GM12878 (cell line): ENCODE results near the gene CXXC4. TPM values are rescaled to one million over a fixed set of nuclear protein-coding genes. Genes with fewer than 3 reads are reported as not detected.

Source experiments
- ATAC-seq: fragments of 200-7000 bp; cut with Tn5 transposase; 3 replicates; pipeline ENCODE4 v1.9.1; 2020; ENCODE audit warnings: mild to moderate bottlenecking, moderate library complexity
- BruUV-seq: library from RNA; stranded (reverse); fragments of 400-500 nt; replicated peaks from 2 replicates; lab custom pipeline; 2021; lab: Mats Ljungman, UMichigan
- CTCF ChIA-PET: fragments of 300-600 bp; sonication (Branson Sonifier 250); formaldehyde crosslinking; extraction: SDS; loops from one replicate; lab custom pipeline; 2021; ENCODE audit warnings: inconsistent platforms; lab: Yijun Ruan, JAX
- POLR2A ChIA-PET: fragments of 350-600 bp; formaldehyde crosslinking; extraction: SDS; loops from one replicate; lab custom pipeline; 2021; ENCODE audit warnings: inconsistent platforms; lab: Charles Lee
- RAD21 ChIA-PET: fragments of 300-600 bp; sonication (Branson Sonifier 250); formaldehyde crosslinking; loops from one replicate; lab custom pipeline; 2023; ENCODE audit warnings: antibody characterized with exemption; ENCODE audit not compliant: unreplicated experiment; lab: Charles Lee
- SMC1A ChIA-PET: fragments of 300-600 bp; sonication (Branson Sonifier 250); formaldehyde crosslinking; loops from one replicate; lab custom pipeline; 2023; ENCODE audit not compliant: unreplicated experiment, uncharacterized antibody; lab: Charles Lee
- DNase-seq: peaks from one replicate; pipeline ENCODE4 v3.0.0-alpha.2; 2011; ENCODE audit warnings: low read depth, low spot score
- FAIRE-seq: peaks from 3 replicates; lab custom pipeline; 2011; peaks lifted over from hg19 to GRCh38; lab: Jason Lieb, UNC
- H2AFZ ChIP-seq: 2 replicates; pipeline ENCODE4 v1.6.0; 2011; ENCODE audit warnings: low read depth, low read length, control low read depth; ENCODE audit not compliant: control insufficient read depth
- H3K27ac ChIP-seq: 2 replicates; pipeline ENCODE4 v1.5.1; 2011; ENCODE audit warnings: control low read depth; ENCODE audit not compliant: control insufficient read depth, insufficient read depth
- H3K27me3 ChIP-seq, 2 experiments: replicated peaks in 1 of 2; 2 replicates each; pipeline versions ENCODE4 v1.6.0 to v1.6.1; 2011; ENCODE audit warnings: low read length in 1 of 2; ENCODE audit not compliant: control insufficient read depth in 2 of 2, insufficient read depth in 2 of 2
- H3K36me3 ChIP-seq, 2 experiments: 2 replicates each; pipeline ENCODE4 v1.5.1; 2011; ENCODE audit warnings: low read length in 1 of 2; ENCODE audit not compliant: control insufficient read depth in 2 of 2, insufficient read depth in 2 of 2
- H3K4me1 ChIP-seq: 2 replicates; pipeline ENCODE4 v1.6.1; 2011; ENCODE audit warnings: mild to moderate bottlenecking, low read length, moderate library complexity, mixed read lengths; ENCODE audit not compliant: control insufficient read depth, insufficient read depth
- H3K4me2 ChIP-seq: 2 replicates; pipeline ENCODE4 v1.6.0; 2011; ENCODE audit warnings: control low read depth; ENCODE audit not compliant: control insufficient read depth, insufficient read depth
- H3K4me3 ChIP-seq: fragments of 200-600 bp; sonication (generic); 2 replicates; pipeline ENCODE4 v1.5.1; 2016
- H3K79me2 ChIP-seq: 2 replicates; pipeline ENCODE4 v1.6.0; 2011; ENCODE audit warnings: low read length; ENCODE audit not compliant: control insufficient read depth, insufficient read depth
- H3K9ac ChIP-seq: 2 replicates; pipeline ENCODE4 v1.8.0; 2011; ENCODE audit warnings: low read length, control low read depth, mixed read lengths; ENCODE audit not compliant: control insufficient read depth, insufficient read depth
- H3K9me3 ChIP-seq: replicated peaks from 3 replicates; pipeline ENCODE4 v1.5.1; 2011; ENCODE audit warnings: mild to moderate bottlenecking, low read length; ENCODE audit not compliant: control insufficient read depth, insufficient read depth
- H4K20me1 ChIP-seq: 2 replicates; pipeline ENCODE4 v1.6.0; 2011; ENCODE audit not compliant: control insufficient read depth, insufficient read depth
- ATF7 ChIP-seq: fragments of 450-650 bp; IDR thresholded peaks from 2 replicates; pipeline ENCODE4 v1.6.1; 2016; ENCODE audit warnings: low read depth, mild to moderate bottlenecking
- BCL3 ChIP-seq: IDR thresholded peaks from 2 replicates; pipeline ENCODE4 v1.6.1; 2011; ENCODE audit warnings: borderline replicate concordance, low read depth, mild to moderate bottlenecking, moderate library complexity, low read length; ENCODE audit not compliant: insufficient read depth, poor library complexity, severe bottlenecking
- FOS ChIP-seq: IDR thresholded peaks from 3 replicates; pipeline ENCODE4 v1.6.1; 2011; ENCODE audit warnings: borderline replicate concordance; ENCODE audit not compliant: insufficient read length; ENCODE audit errors: extremely low read depth
- GATAD2B ChIP-seq: fragments of 450-650 bp; conservative IDR thresholded peaks from 2 replicates; pipeline ENCODE4 v1.6.1; 2017; ENCODE audit warnings: low read depth, mild to moderate bottlenecking, moderate library complexity
- HDAC2 ChIP-seq: fragments of 200-600 bp; sonication (generic); IDR thresholded peaks from 2 replicates; pipeline ENCODE4 v1.6.1; 2017
- IRF5 ChIP-seq: fragments of 450-650 bp; IDR thresholded peaks from 2 replicates; pipeline ENCODE4 v1.6.1; 2017; ENCODE audit warnings: borderline replicate concordance
- MXI1 ChIP-seq: fragments of 150-350 bp; IDR thresholded peaks from 2 replicates; pipeline ENCODE4 v1.6.1; 2011; ENCODE audit warnings: low read depth, mild to moderate bottlenecking, inconsistent platforms, low read length, improper control_type of control experiment
- NFYA ChIP-seq: IDR thresholded peaks from 2 replicates; pipeline ENCODE4 v1.6.1; 2011; ENCODE audit warnings: low read depth, mild to moderate bottlenecking, low read length, improper control_type of control experiment, borderline replicate concordance
- PAX5 ChIP-seq: IDR thresholded peaks from 2 replicates; pipeline ENCODE4 v1.6.1; 2011; ENCODE audit warnings: low read depth, low read length, borderline replicate concordance
- PAX8 ChIP-seq: fragments of 450-650 bp; IDR thresholded peaks from 2 replicates; pipeline ENCODE4 v1.6.1; 2017; ENCODE audit warnings: mild to moderate bottlenecking, moderate library complexity
- PKNOX1 ChIP-seq: fragments of 450-650 bp; IDR thresholded peaks from 2 replicates; pipeline ENCODE4 v1.6.1; 2016; ENCODE audit warnings: mild to moderate bottlenecking
- POLR2A ChIP-seq: IDR thresholded peaks from 2 replicates; pipeline ENCODE4 v1.6.1; 2011; ENCODE audit warnings: low read depth, mild to moderate bottlenecking, low read length
- POU2F2 ChIP-seq: IDR thresholded peaks from 3 replicates; pipeline ENCODE4 v1.6.1; 2011; ENCODE audit warnings: low read depth, mild to moderate bottlenecking, low read length, borderline replicate concordance
- RAD21 ChIP-seq: IDR thresholded peaks from 2 replicates; pipeline ENCODE4 v1.6.1; 2011; ENCODE audit warnings: mild to moderate bottlenecking, low read depth, low read length, moderate library complexity; ENCODE audit not compliant: insufficient read depth
- RFX5 ChIP-seq: IDR thresholded peaks from 2 replicates; pipeline ENCODE4 v1.6.1; 2011; ENCODE audit warnings: low read depth, low read length, improper control_type of control experiment
- SIX5 ChIP-seq: IDR thresholded peaks from 2 replicates; pipeline ENCODE4 v1.6.1; 2011; ENCODE audit warnings: mild to moderate bottlenecking, low read depth, low read length, moderate library complexity; ENCODE audit not compliant: severe bottlenecking
- SP1 ChIP-seq: IDR thresholded peaks from one replicate; pipeline ENCODE4 v1.6.1; 2011; ENCODE audit warnings: low read depth, low read length
- SREBF1 ChIP-seq: IDR thresholded peaks from 2 replicates; pipeline ENCODE4 v1.6.1; 2012; ENCODE audit warnings: mild to moderate bottlenecking, low read length
- TCF7 ChIP-seq: IDR thresholded peaks from 2 replicates; pipeline ENCODE4 v1.6.1; 2014; ENCODE audit warnings: antibody characterized with exemption, borderline replicate concordance
- ZNF274 ChIP-seq: IDR thresholded peaks from one replicate; pipeline ENCODE4 v1.8.0; 2011; ENCODE audit not compliant: insufficient read length, insufficient read depth
- whole genome bisulfite sequencing: methylation state at CpG from one replicate; pipeline ENCODE4 v1.1.6; 2016; ENCODE audit warnings: low lambda C conversion rate; ENCODE audit not compliant: insufficient replicate concordance, insufficient coverage; ENCODE audit errors: missing lambda C conversion rate; 5-methylcytosine and 5-hydroxymethylcytosine counted together
- in situ Hi-C: fragments of 300-500 bp; cut with MboI; formaldehyde crosslinking; loops from 9 replicates; pipeline ENCODE4 v1.14.3; 2018; ENCODE audit warnings: mixed read lengths
- intact Hi-C: fragments of 100-400 bp; cut with micrococcal nuclease; formaldehyde crosslinking; loops from one replicate; pipeline ENCODE4 v1.14.2; 2022; ENCODE audit not compliant: unreplicated experiment
- polyA plus RNA-seq, 11 experiments: library from polyadenylated mRNA; depleted of rRNA in 4 of 11; unstranded in 6 of 11; stranded (reverse) in 5 of 11; fragments of >200 nt; fragmentation: Nextera tagmentation in 4 of 11; fragmentation: Illumina TruSeq in 1 of 11; extraction: Ambion mirVana in 4 of 11; extraction: Trizol in 1 of 11; gene quantifications; 1 replicate in 1 of 11; 2 replicates in 10 of 11; pipeline versions ENCODE4 v1.2.1 to v1.2.3, GENCODE V29; 2011 to 2016; ENCODE audit warnings: inconsistent platforms in 2 of 11, missing spikeins in 2 of 11, low read depth in 1 of 11
- total RNA-seq, 4 experiments: library from RNA; depleted of rRNA in 3 of 4; stranded (reverse); fragments of >200 nt in 3 of 4; fragmentation: Illumina TruSeq in 1 of 4; extraction: Trizol in 1 of 4; gene quantifications; 2 replicates each; pipeline versions ENCODE4 v1.2.1 to v1.2.3, GENCODE V29; 2013 to 2021

Gene CXXC4
- total and polyA plus RNA-seq, 10 of the 15 experiments (the other 5 are each of a cell fraction or from before 2014, with no cell fraction given) = 4.2 to 17.0 (median 7.8) TPM

GRCh38 chr4:104491481-104492182, 3.1 kb downstream of the CXXC4 start:
- DNase-seq (no peak), FAIRE-seq (no peak), ATAC-seq (peak; percentile 4)
- no TSS peak for BruUV-seq
- Histone ChIP-seq H3K4me1 (peaks cover 16% of the 10 kb centered on the region), H3K9ac (peak overlapping the region; percentile 82), H3K27ac (peak overlapping the region; percentile 91), H3K4me3 (peak overlapping the region; percentile 84; the same call in 1 of the 2 replicates), H3K27me3 (no peaks in the 10 kb centered on the region), H3K79me2 (peaks cover 56% of the 10 kb centered on the region), H3K4me2 (peak overlapping the region; percentile 68), H4K20me1 (no peaks in the 10 kb centered on the region), H3K36me3 (no peaks in the 10 kb centered on the region), H2AFZ (peak overlapping the region; percentile 77), H3K9me3 (no peaks in the 10 kb centered on the region)
- ChIA-PET RAD21 (interaction anchor here (0.9 to 1.5 kb wide), 5 partner anchors 22 to 366 kb away, joined by 3 to 5 read pairs (median 4); no protein-coding TSS in a partner anchor), POLR2A (interaction anchor here (0.5 to 1.4 kb wide), 5 partner anchors 28 to 368 kb away, joined by 3 read pairs; no protein-coding TSS in a partner anchor), SMC1A (interaction anchor here (1.0 to 1.2 kb wide), 2 partner anchors 18 to 252 kb away, joined by 3 read pairs; no protein-coding TSS in a partner anchor), CTCF (interaction anchor here (1.1 kb wide), 1 partner anchor 369 kb away, joined by 3 read pairs; no protein-coding TSS in a partner anchor)
- in situ Hi-C loops = loop anchor here (10.0 kb wide), 1 partner anchor 373 kb away; no protein-coding TSS in a partner anchor
- WGBS = 0% methylated on average over 31 of the region's 47 CpGs
- intact Hi-C loops = loop anchor here (1.0 to 10.0 kb wide), 8 partner anchors 251 to 1664 kb away; partner anchors contain the start of genes PPA2, TET2 and UBE2D3
- no peak for TF ChIP-seq ZNF274
- TF ChIP-seq SREBF1 = no peak
- no peak for TF ChIP-seq SIX5
- TF ChIP-seq SP1 = no peak
- TF ChIP-seq RFX5 = no peak
- TF ChIP-seq RAD21 = no peak
- no peak for TF ChIP-seq ATF7
- no peak; the same call in 1 of the 2 replicates for TF ChIP-seq GATAD2B
- no peak for TF ChIP-seq POU2F2
- TF ChIP-seq POLR2A = peak; percentile 73
- no peak for TF ChIP-seq NFYA
- no peak for TF ChIP-seq PAX8
- TF ChIP-seq IRF5 = no peak
- TF ChIP-seq PKNOX1 = no peak
- no peak for TF ChIP-seq PAX5
- TF ChIP-seq TCF7 = no peak
- TF ChIP-seq HDAC2 = no peak
- TF ChIP-seq FOS = no peak
- no peak for TF ChIP-seq MXI1
- no peak for TF ChIP-seq BCL3
